Mesothelial cell of epicardium (in vitro differentiated cells): Measurements from ENCODE around the gene TSEN54. TPM values are rescaled to one million over a fixed set of nuclear protein-coding genes. Genes with fewer than 3 reads are reported as not detected.
"Not testable (repeated sequence)": the region's sequence is repeated elsewhere in the genome, so short reads cannot be mapped to it uniquely, and the experiment has no call there.

ENCODE experiments used
- DNase-seq, 2 experiments: peaks; one replicate each; pipeline ENCODE4 v3.0.0; 2021; ENCODE audit warnings: low spot score in 2 of 2; ENCODE audit not compliant: unreplicated experiment in 2 of 2
- H3K27ac Mint-ChIP-seq: 2 replicates; pipeline ENCODE4 v1.8.0; 2021; ENCODE audit warnings: mixed read lengths
- H3K27me3 Mint-ChIP-seq: 2 replicates; pipeline ENCODE4 v1.8.0; 2021; ENCODE audit warnings: low read depth, mixed read lengths
- H3K36me3 Mint-ChIP-seq: 2 replicates; pipeline ENCODE4 v1.8.0; 2021; ENCODE audit warnings: mixed read lengths
- H3K4me1 Mint-ChIP-seq: 2 replicates; pipeline ENCODE4 v1.8.0; 2021; ENCODE audit warnings: mixed read lengths
- H3K4me3 Mint-ChIP-seq: 2 replicates; pipeline ENCODE4 v1.8.0; 2021; ENCODE audit warnings: mild to moderate bottlenecking, moderate library complexity, mixed read lengths
- H3K9me3 Mint-ChIP-seq: 2 replicates; pipeline ENCODE4 v1.8.0; 2021; ENCODE audit warnings: mixed read lengths
- total RNA-seq: library from RNA; stranded (reverse); gene quantifications from 3 replicates; pipeline ENCODE4 v1.2.1, GENCODE V29; 2021
- TF ChIP-seq, protein P1 (sequence below): fragments of 200-600 bp; sonication (generic); IDR thresholded peaks from one replicate; pipeline ENCODE4 v1.5.0; 2021; ENCODE audit warnings: antibody characterized with exemption; ENCODE audit not compliant: unreplicated experiment

The TSEN54 gene
- total RNA-seq, 1 donor from 2014 or later = 31.8 TPM

GRCh38 chr17:75476752-75477489, 39.4 kb upstream of the TSEN54 start:
- no peaks in the 10 kb centered on the region for H3K27me3 Mint-ChIP-seq
- H3K9me3 Mint-ChIP-seq = no peaks in the 10 kb centered on the region
- no peak for DNase-seq
- peak overlapping the region; percentile 55 for H3K27ac Mint-ChIP-seq
- H3K4me3 Mint-ChIP-seq = peak overlapping the region; percentile 52
- peaks cover 8% of the 10 kb centered on the region for H3K36me3 Mint-ChIP-seq
- peaks cover 44% of the 10 kb centered on the region for H3K4me1 Mint-ChIP-seq
- TF ChIP-seq, protein P1, sequence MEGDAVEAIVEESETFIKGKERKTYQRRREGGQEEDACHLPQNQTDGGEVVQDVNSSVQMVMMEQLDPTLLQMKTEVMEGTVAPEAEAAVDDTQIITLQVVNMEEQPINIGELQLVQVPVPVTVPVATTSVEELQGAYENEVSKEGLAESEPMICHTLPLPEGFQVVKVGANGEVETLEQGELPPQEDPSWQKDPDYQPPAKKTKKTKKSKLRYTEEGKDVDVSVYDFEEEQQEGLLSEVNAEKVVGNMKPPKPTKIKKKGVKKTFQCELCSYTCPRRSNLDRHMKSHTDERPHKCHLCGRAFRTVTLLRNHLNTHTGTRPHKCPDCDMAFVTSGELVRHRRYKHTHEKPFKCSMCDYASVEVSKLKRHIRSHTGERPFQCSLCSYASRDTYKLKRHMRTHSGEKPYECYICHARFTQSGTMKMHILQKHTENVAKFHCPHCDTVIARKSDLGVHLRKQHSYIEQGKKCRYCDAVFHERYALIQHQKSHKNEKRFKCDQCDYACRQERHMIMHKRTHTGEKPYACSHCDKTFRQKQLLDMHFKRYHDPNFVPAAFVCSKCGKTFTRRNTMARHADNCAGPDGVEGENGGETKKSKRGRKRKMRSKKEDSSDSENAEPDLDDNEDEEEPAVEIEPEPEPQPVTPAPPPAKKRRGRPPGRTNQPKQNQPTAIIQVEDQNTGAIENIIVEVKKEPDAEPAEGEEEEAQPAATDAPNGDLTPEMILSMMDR = no peak

GRCh38 chr17:75477490-75477862, 38.9 kb upstream of the TSEN54 start:
- not testable (repeated sequence) for H3K9me3 Mint-ChIP-seq, H3K4me3 Mint-ChIP-seq, H3K36me3 Mint-ChIP-seq, DNase-seq, H3K27me3 Mint-ChIP-seq
- peaks cover 44% of the 10 kb centered on the region for H3K4me1 Mint-ChIP-seq
- peak overlapping the region; percentile 21 for H3K27ac Mint-ChIP-seq

DNA sequence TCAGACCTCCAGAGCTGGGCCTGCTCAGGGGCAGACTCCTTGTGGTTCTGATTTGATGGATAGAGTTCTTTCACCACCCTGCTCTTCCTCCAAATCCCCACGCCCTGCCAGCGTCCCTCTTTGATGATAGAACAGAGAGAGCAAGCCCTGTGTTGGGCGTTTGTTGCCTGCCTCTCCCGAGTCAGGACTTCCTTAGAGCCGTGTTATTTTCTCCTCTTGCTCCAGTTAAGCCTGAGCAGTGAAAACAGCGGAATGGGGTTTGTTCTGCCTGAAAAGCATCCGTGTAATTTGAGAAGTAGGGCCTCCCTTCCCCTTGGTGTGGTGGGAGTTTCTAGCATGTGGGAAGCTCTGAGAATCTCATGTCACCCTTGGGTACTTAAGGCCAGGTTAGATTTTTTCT, 37.8 kb upstream of the TSEN54 start:
- H3K4me3 Mint-ChIP-seq = no peak overlapping the region
- H3K4me1 Mint-ChIP-seq = peaks cover 44% of the 10 kb centered on the region

GRCh38 chr17:75480281-75480680, 36.0 kb upstream of the TSEN54 start:
- H3K4me1 Mint-ChIP-seq = peaks cover 41% of the 10 kb centered on the region
- no peak for DNase-seq
- no peak overlapping the region for H3K27ac Mint-ChIP-seq
- no peak overlapping the region for H3K4me3 Mint-ChIP-seq
- TF ChIP-seq, protein P1 = no peak
- H3K9me3 Mint-ChIP-seq = no peaks in the 10 kb centered on the region
- no peaks in the 10 kb centered on the region for H3K27me3 Mint-ChIP-seq
- H3K36me3 Mint-ChIP-seq = peaks cover 4% of the 10 kb centered on the region

More for the DNA sequence above, 37.8 kb upstream of the TSEN54 start:
- Mint-ChIP-seq H3K36me3 (peaks cover 3% of the 10 kb centered on the region), H3K9me3 (no peaks in the 10 kb centered on the region), H3K27me3 (no peaks in the 10 kb centered on the region), H3K27ac (peak overlapping the region; percentile 83)
- no peak for DNase-seq
- TF ChIP-seq, protein P1 = no peak

GRCh38 chr17:75481194-75482068, 34.9 kb upstream of the TSEN54 start:
- Mint-ChIP-seq H3K27me3 (no peaks in the 10 kb centered on the region), H3K4me1 (peaks cover 30% of the 10 kb centered on the region), H3K4me3 (no peak overlapping the region), H3K36me3 (peaks cover 4% of the 10 kb centered on the region), H3K9me3 (no peaks in the 10 kb centered on the region), H3K27ac (peak overlapping the region; percentile 40)
- no peak for DNase-seq
- TF ChIP-seq, protein P1 = no peak
